Measurements from ENCODE around the gene APBA2.

Gene APBA2

DNA sequence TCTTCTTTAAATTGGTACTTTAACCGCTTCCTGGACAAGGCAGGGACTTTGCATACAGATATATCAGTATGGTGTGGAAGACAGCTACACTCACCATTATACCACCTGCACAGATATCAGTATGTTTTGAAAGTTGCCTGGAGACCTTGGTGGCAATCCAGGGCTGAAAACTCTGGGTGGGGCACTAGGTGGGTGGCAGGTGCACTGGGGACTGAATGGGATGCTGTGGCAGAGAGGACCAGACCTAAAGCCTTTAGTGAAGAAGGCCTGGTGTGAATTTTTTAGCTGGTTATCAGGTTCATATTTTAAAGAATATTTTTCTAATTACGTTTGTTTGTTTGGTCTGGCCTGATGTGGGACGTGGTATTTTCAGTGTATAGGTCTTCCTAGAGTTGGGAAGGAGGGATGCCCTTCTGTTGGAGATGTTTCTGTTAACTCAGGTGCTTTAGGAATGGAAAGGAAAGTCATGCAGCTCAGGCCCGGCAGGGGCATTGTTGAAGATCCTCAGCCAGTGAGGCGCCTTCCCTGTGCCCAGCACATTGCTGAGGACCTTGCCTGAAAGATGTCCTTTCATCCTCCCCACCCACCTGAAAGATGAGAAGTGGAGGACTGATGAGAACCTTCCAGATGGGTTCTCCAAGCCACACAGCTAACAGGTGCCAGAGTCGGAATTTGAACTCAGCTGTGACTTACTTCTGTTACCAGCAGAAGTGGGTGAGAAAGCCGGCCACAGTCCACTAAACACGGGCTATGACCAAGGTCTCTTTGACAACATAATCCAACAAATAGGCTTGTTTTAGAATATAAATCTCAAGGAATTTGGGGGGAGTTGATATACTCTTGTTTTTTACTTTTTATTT is 77.3 kb downstream of the APBA2 start:
- Histone ChIP-seq H3K4me1 (ENCODE audit: control insufficient read depth, insufficient read depth, low read length) (no peaks in the 10 kb centered on the region), H3K9me3 (ENCODE audit: control insufficient read depth, insufficient read depth, low read depth, low read length) (no peaks in the 10 kb centered on the region), H3K36me3 (ENCODE audit: control insufficient read depth in 2 of 2, insufficient read depth in 1 of 2, low read length in 2 of 2) (no peaks in the 10 kb centered on the region), H3K4me3 (ENCODE audit: low read depth, low read length) (no peak overlapping the region), H3K27ac (ENCODE audit: extremely low read depth, low read depth, low read length) (no peak overlapping the region)
- TF ChIP-seq ZNF530 (tag by site-specific recombination; IDR thresholded peaks at IDR 0.05; ENCODE audit: low read depth) = no peak
- no peak for TF ChIP-seq ZNF704 (tag by site-specific recombination; IDR thresholded peaks at IDR 0.05)
- TF ChIP-seq ZNF132 (tag by site-specific recombination; IDR thresholded peaks at IDR 0.05; ENCODE audit: borderline replicate concordance) = no peak
- CTCF ChIA-PET = interaction anchor here (0.6 to 0.7 kb wide), 2 partner anchors 12 to 57 kb away, joined by 3 read pairs; no protein-coding TSS in a partner anchor
- POLR2A ChIA-PET = no interaction called here

DNA sequence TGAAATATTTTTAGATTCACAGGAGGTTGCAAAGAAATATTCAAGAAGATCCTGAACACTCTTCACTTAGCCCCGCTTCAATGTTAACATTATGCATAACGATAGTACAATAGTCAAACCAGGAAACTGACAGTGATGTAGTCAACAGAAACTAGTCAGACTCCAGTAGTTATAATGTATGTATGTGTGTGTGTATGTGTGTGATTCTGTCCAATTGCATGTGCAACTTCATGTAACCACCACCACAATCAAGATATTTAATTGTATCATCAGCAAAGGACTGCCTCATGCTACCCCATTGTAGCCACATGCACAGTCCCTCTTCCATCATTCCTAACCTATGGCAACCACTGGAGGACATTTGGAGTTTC is 77.9 kb downstream of the APBA2 start:
- no peak overlapping the region for H3K4me3 ChIP-seq (ENCODE audit: low read depth, low read length)
- H3K36me3 ChIP-seq (ENCODE audit: control insufficient read depth in 2 of 2, insufficient read depth in 1 of 2, low read length in 2 of 2) = no peaks in the 10 kb centered on the region
- no peaks in the 10 kb centered on the region for H3K9me3 ChIP-seq (ENCODE audit: control insufficient read depth, insufficient read depth, low read depth, low read length)
- H3K4me1 ChIP-seq (ENCODE audit: control insufficient read depth, insufficient read depth, low read length) = no peaks in the 10 kb centered on the region
- no peak overlapping the region for H3K27ac ChIP-seq (ENCODE audit: extremely low read depth, low read depth, low read length)
- ChIA-PET CTCF (interaction anchor here (0.6 kb wide), 1 partner anchor 41 kb away, joined by 3 read pairs; no protein-coding TSS in a partner anchor), POLR2A (no interaction called here)
- TF ChIP-seq ZNF654 (tag by site-specific recombination; IDR thresholded peaks at IDR 0.05; ENCODE audit: low read depth) = no peak

DNA sequence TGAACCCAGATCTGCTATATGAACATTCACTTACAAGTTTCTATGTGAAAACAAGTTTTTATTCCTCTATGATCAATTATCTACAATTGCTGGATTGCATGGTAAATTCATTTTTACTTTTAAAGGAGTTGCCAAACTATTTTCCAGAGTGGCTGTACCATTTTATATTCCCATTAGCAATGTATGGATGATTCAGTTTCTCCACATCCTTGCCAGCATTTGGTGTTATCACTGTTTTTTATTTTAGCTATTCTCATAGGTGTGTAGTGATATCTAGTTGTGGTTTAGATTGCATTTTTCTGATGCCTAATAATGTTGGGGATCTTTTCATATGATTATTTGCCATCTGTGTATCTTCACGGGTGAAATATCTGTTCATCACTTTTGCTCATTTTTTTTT is 78.3 kb downstream of the APBA2 start:
- POLR2A ChIA-PET = no interaction called here
- Histone ChIP-seq H3K4me1 (ENCODE audit: control insufficient read depth, insufficient read depth, low read length) (no peaks in the 10 kb centered on the region), H3K4me3 (ENCODE audit: low read depth, low read length) (no peak overlapping the region), H3K27ac (ENCODE audit: extremely low read depth, low read depth, low read length) (no peak overlapping the region), H3K9me3 (ENCODE audit: control insufficient read depth, insufficient read depth, low read depth, low read length) (no peaks in the 10 kb centered on the region), H3K36me3 (ENCODE audit: control insufficient read depth in 2 of 2, insufficient read depth in 1 of 2, low read length in 2 of 2) (no peaks in the 10 kb centered on the region)
- CTCF ChIA-PET = interaction anchor here (0.6 kb wide), 1 partner anchor 41 kb away, joined by 3 read pairs; no protein-coding TSS in a partner anchor
- TF ChIP-seq HOXA7 (CRISPR knock-in tag; IDR thresholded peaks at IDR 0.05; ENCODE audit: borderline replicate concordance) = no peak
- TF ChIP-seq ZNF155 (tag by site-specific recombination; IDR thresholded peaks at IDR 0.05) = no peak
- TF ChIP-seq ZNF677 (tag by site-specific recombination; IDR thresholded peaks at IDR 0.05) = no peak
- TF ChIP-seq ZNF571 (tag by site-specific recombination; IDR thresholded peaks at IDR 0.05) = no peak
- TF ChIP-seq ZNF830 (tag by site-specific recombination; IDR thresholded peaks at IDR 0.05; ENCODE audit: low read depth) = no peak
- no peak for TF ChIP-seq ZNF404 (tag by site-specific recombination; IDR thresholded peaks at IDR 0.05)
- no peak for TF ChIP-seq ZNF558 (tag by site-specific recombination; IDR thresholded peaks at IDR 0.05)
- no peak for TF ChIP-seq ZBTB8A (tag by site-specific recombination; IDR thresholded peaks at IDR 0.05)
- TF ChIP-seq ZNF660 (tag by site-specific recombination; IDR thresholded peaks at IDR 0.05) = no peak
- TF ChIP-seq ZNF585B (tag by site-specific recombination; IDR thresholded peaks at IDR 0.05) = no peak
- TF ChIP-seq HIC1 (tag by site-specific recombination; IDR thresholded peaks at IDR 0.05) = no peak
- TF ChIP-seq, protein P1, sequence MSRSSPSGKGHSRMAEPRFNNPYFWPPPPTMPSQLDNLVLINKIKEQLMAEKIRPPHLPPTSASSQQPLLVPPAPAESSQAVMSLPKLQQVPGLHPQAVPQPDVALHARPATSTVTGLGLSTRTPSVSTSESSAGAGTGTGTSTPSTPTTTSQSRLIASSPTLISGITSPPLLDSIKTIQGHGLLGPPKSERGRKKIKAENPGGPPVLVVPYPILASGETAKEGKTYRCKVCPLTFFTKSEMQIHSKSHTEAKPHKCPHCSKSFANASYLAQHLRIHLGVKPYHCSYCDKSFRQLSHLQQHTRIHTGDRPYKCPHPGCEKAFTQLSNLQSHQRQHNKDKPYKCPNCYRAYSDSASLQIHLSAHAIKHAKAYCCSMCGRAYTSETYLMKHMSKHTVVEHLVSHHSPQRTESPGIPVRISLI (tag by site-specific recombination; IDR thresholded peaks at IDR 0.05) = no peak
- TF ChIP-seq ZNF521 (tag by site-specific recombination; IDR thresholded peaks at IDR 0.05) = no peak
- no peak for TF ChIP-seq ZNF138 (tag by site-specific recombination; IDR thresholded peaks at IDR 0.05; ENCODE audit: borderline replicate concordance)
- TF ChIP-seq MYNN (tag by site-specific recombination; IDR thresholded peaks at IDR 0.05; ENCODE audit: borderline replicate concordance) = no peak
- TF ChIP-seq YY1 (tag by site-specific recombination; IDR thresholded peaks at IDR 0.05) = no peak
- no peak for TF ChIP-seq ZBTB1 (tag by site-specific recombination; IDR thresholded peaks at IDR 0.05)
- TF ChIP-seq SCRT1 (tag by site-specific recombination; IDR thresholded peaks at IDR 0.05; ENCODE audit: borderline replicate concordance) = no peak
- TF ChIP-seq, protein P2, sequence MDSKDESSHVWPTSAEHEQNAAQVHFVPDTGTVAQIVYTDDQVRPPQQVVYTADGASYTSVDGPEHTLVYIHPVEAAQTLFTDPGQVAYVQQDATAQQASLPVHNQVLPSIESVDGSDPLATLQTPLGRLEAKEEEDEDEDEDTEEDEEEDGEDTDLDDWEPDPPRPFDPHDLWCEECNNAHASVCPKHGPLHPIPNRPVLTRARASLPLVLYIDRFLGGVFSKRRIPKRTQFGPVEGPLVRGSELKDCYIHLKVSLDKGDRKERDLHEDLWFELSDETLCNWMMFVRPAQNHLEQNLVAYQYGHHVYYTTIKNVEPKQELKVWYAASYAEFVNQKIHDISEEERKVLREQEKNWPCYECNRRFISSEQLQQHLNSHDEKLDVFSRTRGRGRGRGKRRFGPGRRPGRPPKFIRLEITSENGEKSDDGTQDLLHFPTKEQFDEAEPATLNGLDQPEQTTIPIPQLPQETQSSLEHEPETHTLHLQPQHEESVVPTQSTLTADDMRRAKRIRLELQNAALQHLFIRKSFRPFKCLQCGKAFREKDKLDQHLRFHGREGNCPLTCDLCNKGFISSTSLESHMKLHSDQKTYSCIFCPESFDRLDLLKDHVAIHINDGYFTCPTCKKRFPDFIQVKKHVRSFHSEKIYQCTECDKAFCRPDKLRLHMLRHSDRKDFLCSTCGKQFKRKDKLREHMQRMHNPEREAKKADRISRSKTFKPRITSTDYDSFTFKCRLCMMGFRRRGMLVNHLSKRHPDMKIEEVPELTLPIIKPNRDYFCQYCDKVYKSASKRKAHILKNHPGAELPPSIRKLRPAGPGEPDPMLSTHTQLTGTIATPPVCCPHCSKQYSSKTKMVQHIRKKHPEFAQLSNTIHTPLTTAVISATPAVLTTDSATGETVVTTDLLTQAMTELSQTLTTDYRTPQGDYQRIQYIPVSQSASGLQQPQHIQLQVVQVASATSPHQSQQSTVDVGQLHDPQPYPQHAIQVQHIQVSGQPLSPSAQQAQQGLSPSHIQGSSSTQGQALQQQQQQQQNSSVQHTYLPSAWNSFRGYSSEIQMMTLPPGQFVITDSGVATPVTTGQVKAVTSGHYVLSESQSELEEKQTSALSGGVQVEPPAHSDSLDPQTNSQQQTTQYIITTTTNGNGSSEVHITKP (tag by site-specific recombination; IDR thresholded peaks at IDR 0.05) = no peak
